ENCODE data around the gene CRTC1.

CRTC1 gene

GRCh38 chr19:18773682-18774081 is 90.2 kb downstream of the CRTC1 start:
- no peak overlapping the region for H3K4me3 ChIP-seq (replicated peaks; ENCODE audit: low read depth, low read length)
- no peak for TF ChIP-seq CTCF (IDR thresholded peaks at IDR 0.05; ENCODE audit: low read depth, low read length, missing control alignments)
- DNase-seq (ENCODE audit: extremely low read depth, low read depth), result no peak

- H3K4me3 ChIP-seq (replicated peaks; ENCODE audit: low read depth, low read length), result no peak overlapping the region
- TF ChIP-seq CTCF (IDR thresholded peaks at IDR 0.05; ENCODE audit: low read depth, low read length, missing control alignments), result no peak
- no peak for DNase-seq (ENCODE audit: extremely low read depth, low read depth)
Measured at GRCh38 chr19:18774107-18774506, 90.6 kb downstream of the CRTC1 start.

- no peak for TF ChIP-seq CTCF (IDR thresholded peaks at IDR 0.05; ENCODE audit: low read depth, low read length, missing control alignments)
- no peak overlapping the region for H3K4me3 ChIP-seq (replicated peaks; ENCODE audit: low read depth, low read length)
Measured at GRCh38 chr19:18774782-18775444, 91.4 kb downstream of the CRTC1 start.

DNA sequence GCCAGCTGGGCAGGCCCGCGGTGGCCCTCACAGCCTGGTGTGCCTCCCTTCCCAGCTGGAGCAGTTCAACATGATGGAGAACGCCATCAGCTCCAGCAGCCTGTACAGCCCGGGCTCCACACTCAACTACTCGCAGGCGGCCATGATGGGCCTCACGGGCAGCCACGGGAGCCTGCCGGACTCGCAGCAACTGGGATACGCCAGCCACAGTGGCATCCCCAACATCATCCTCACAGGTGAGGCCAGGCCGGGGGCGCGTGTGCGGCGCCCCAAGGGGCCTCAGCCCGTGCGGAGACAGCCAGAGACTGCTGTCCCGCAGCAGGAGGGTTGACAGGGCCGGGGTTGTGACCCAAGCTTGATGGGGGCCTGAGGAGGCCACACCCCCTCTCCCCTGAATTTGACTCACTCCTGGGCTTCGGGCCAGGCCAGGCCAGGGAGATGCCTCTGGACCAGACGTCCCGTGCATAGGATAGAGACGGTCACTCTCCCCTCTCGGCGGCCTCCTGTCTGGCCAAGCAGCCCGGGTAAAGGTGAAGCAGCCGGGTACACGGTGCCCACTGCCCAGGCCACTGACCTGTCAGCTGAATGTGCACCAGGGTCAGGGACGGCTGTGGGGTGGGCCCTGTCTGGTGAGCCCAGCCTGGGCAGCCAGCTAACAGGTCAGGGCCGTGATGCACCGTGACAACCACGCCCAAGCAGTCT is 92.3 kb downstream of the CRTC1 start:
- H3K4me3 ChIP-seq (replicated peaks; ENCODE audit: low read depth, low read length), result no peak overlapping the region
- TF ChIP-seq CTCF (IDR thresholded peaks at IDR 0.05; ENCODE audit: low read depth, low read length, missing control alignments), result no peak
- no peak for DNase-seq (ENCODE audit: extremely low read depth, low read depth)

More at GRCh38 chr19:18774782-18775444, 91.4 kb downstream of the CRTC1 start:
- DNase-seq (ENCODE audit: extremely low read depth, low read depth), result no peak

DNA sequence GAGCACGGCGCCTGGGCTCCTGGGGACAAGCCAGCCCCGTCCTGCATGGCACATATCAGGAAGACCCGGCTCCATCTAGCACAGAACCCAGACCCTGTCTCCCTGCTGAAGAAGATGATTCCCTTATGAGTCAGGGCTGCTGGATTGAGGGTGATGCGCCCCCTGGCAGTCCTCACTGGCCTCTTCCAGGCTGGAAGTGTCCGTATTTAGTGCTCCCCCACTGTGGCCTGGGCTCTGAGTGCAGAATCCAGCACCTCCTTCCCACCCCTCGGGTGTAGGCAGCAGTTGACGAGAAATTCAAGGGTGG is 92.8 kb downstream of the CRTC1 start:
- no peak for DNase-seq (ENCODE audit: extremely low read depth, low read depth)
- H3K4me3 ChIP-seq (replicated peaks; ENCODE audit: low read depth, low read length), result no peak overlapping the region
- peak; percentile 45 for TF ChIP-seq CTCF (IDR thresholded peaks at IDR 0.05; ENCODE audit: low read depth, low read length, missing control alignments)

- DNase-seq (ENCODE audit: extremely low read depth, low read depth), result no peak
- no peak overlapping the region for H3K4me3 ChIP-seq (replicated peaks; ENCODE audit: low read depth, low read length)
- no peak for TF ChIP-seq CTCF (IDR thresholded peaks at IDR 0.05; ENCODE audit: low read depth, low read length, missing control alignments)
Measured at GRCh38 chr19:18776736-18777135, 93.3 kb downstream of the CRTC1 start.

Measured in HFF-Myc (cell line).